Gastroesophageal sphincter (tissue), 3 donors: Measurements from ENCODE around the gene ZNF37A.

Source experiments
- CTCF ChIP-seq, 4 experiments: fragments of 200-600 bp in 2 of 4; fragments of 450-650 bp in 2 of 4; sonication (generic) in 1 of 4; IDR thresholded peaks; one replicate each; pipeline ENCODE4 v1.5.1; 2017 to 2019; ENCODE audit warnings: antibody characterized with exemption in 4 of 4, mild to moderate bottlenecking in 2 of 4, moderate library complexity in 2 of 4
- EP300 ChIP-seq: sonication (generic); formaldehyde crosslinking; IDR thresholded peaks from one replicate; pipeline ENCODE4 v1.6.1; 2017; ENCODE audit warnings: antibody characterized with exemption, mild to moderate bottlenecking
- POLR2AphosphoS5 ChIP-seq: sonication (generic); formaldehyde crosslinking; IDR thresholded peaks from one replicate; pipeline ENCODE4 v1.6.1; 2017; ENCODE audit warnings: antibody characterized with exemption

GRCh38 chr10:38070501-38070900 is 23.6 kb upstream of the ZNF37A start:
- TF ChIP-seq POLR2AphosphoS5 (no peak), CTCF (IDR thresholded peaks at IDR 0.05) (no peak), EP300 (no peak)
